DMS 273 treated with DMSO at 0.1 percent for 48 hours (cell line): Measurements from ENCODE around the gene SPATA31C2.
"Not testable (repeated sequence)": the region's sequence is repeated elsewhere in the genome, so short reads cannot be mapped to it uniquely, and the experiment has no call there.

Experiments used
- DNase-seq: peaks from one replicate; lab custom pipeline; 2025; lab: John Stamatoyannopoulos, UW

The SPATA31C2 gene

DNA sequence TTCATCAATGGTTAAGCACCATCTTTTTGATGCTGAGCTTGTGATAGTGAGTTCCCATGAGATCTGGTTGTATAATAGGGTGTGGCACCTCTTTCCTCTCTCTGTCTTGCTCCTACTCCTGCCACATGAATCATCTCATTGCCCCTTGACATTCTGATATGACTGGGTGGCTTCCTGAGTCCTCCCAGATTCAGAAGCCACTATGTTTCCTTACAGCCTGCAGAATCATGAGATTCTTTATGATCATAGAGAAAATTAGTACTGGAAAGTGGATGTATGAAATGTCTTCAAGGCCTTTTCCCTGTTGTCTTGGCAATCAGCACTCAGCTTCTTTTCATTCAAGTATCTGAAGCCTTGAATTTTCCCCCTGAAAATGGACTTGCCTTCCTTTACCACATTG lies 14.9 kb downstream of the SPATA31C2 start:
- DNase-seq: not testable (repeated sequence)

DNA sequence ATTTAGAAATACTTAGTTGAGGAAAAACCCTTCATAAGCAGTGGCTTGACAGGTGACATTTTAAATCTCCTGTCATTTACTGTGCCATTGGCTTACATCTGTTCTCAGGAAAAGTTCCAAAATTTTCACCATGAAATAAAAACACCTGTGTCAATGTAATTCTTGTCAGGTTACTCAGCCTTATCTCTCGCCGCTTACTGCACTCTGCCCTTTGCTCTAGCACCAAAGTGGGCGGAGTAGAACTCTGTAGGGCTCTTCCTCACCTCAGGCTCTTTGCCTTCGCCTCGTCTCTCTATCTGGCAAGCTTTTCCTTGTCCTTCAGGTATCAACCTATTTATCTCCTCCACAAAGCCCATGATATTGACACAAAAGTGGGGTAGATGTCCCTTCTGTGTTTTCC lies 20.2 kb downstream of the SPATA31C2 start:
- not testable (repeated sequence) for DNase-seq

DNA sequence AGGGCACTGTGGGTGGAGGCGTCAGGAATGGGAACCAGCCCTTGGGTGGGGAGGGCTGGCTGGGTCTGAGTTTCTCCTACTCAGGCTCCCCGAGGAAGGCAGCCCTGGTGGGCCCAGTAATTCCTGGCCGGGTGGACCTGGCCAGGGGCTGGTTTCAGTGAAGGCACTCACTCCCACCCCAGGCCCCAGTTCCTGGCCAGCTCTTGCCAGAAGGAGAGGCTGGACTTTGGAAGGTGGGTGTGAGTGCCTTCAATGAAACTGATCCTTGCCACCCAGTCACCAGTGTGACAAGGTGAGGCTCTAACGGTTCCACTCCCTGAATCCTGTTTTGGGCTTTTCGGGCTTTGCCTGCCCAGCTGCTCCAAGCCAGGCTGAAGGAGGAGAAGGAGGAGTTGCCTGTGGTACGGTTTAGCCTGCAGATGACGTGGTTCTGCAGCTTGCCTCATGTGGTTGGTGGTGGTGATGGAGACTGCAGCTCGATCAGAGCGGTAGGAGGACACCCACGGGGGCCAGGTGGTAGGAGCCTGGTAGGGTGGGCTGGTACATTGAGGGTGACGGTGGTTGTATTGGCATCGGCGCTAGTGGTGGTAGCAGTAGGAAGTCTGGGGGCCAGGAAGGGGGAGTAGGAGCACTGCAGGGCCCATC lies 23.2 kb downstream of the SPATA31C2 start:
- DNase-seq: not testable (repeated sequence)

DNA sequence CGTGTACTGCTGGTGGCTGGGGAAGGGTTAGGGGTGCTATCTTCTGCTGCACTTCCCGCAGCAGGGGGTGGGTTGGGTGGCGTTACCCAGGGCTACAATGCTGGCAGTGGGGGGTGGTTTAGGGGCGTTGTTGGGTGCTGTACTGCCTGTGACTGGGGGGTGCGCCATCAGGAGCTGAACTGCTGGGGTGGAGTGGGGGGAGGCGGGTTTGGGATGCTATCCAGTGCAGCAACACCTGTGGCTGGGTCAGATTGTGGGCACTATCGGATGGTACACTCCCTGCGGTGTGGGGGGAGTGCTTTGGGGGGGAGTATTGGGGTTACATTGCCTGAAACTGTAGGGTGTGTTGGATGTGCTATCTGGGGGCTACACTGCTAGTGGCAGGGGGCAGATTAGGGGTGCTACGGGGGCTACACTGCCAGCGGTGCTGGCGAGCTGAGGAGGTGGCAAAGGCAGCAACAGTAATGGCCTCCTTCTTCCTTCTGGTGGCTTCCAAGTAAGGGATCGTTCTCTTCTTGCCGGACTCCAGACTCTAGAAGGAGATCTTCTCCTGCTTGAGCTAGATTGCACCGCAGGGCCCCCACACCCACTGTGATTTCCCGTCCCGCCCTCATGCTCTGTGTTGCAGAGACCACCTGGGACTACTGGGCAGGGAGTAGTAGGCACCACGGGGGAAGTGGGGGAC lies 23.9 kb downstream of the SPATA31C2 start:
- DNase-seq: not testable (repeated sequence)

DNA sequence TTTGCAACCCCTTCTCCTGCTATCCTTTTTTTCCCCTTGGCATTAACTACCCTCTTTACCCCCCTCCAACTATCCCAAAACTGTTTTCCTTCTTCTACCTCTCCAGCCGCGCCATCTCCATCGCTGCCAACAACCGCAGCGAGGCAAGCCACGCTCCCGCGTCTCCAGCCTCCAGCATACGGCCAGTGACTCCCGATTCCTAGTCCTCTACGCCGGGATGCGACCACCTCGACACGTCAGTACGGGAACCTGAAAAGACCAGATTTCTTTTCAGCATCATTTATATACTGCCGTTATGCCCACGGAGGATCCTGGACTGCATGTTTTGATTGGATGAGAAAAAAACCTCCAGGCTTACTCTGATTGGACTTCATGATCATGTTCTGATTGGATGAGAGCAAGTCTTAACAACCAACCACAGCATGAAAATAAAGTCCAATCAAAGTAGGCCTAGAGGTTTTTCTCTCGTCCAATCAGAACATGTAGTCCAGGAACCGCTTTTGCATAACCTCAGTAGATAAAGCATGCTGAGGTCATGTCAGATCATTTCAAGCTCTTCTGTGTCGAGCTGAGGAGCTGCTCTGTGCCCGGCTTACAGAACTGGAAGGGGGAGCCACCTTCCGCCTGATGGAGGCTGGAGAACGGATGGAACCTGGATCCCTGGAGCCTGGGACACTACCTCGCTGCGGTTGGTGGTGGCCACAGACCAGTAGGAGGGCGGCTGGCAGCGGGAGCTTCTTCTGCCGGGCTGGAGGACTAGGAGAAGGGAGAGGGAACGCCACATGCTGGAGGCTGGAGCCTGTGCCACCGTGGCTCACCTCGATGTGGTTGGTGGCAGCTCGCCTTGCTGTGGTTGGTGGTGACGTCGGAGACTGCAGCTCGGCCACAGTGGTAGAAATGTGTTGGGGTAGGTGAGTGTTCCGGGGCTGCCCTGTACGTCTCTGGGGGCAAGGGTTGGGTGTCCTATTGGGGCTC lies 24.8 kb downstream of the SPATA31C2 start:
- DNase-seq: not testable (repeated sequence)

DNA sequence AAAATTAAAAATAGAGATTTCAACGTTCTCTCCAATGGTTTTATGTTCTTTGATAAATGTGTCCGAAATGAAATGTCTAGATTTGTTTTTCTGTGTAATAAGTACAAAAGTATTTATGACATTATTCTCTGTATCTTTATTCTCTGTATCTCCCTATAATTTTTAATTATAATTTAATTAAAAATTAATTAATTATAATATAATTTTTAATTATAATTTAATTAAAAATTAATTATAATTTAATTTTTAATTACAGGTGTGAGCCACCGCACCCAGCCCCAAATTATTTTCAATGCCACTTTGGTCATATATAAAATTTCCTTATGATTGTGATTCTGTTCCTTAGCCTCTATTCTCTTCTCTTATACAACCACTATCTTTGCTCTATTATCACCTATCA lies 28.2 kb downstream of the SPATA31C2 start:
- DNase-seq: no peak

DNA sequence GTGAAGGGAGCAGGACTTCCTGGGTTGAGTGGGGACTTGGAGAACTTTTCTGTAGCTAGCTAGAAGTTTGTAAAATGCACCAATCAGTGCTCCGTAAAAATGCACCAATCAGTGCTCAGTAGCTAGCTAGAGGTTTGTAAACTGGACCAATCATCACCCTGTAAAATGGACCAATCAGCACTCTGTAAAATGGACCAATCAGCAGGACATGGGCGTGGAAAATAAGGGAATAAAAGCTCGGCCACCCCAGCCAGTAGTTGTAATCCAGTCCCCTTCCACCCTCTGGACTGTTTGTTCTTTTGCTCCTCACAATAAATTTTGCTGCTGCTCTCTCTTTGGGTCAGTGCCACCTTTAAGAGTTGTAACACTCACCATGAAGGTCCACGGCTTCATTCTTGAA lies 29.5 kb downstream of the SPATA31C2 start:
- DNase-seq: no peak

DNA sequence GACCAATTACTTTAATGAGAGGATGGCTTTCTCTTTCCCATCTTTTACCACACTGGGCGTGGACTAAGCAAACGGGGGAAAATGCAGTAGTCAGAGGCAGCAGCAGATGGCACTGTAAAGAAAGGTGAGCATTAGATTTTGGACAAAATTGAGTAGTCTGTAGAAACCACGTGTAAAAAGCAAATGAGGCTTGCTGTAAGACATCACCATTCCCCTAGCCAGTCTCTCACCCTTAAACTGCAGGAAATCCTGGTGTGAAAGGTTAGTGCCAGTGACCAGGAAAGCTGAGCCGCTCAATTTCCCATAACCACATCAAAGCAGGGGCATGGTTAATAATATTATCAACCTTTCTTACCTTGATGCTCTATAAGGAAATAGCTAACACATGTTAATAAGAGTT lies 31.8 kb downstream of the SPATA31C2 start:
- DNase-seq: no peak

DNA sequence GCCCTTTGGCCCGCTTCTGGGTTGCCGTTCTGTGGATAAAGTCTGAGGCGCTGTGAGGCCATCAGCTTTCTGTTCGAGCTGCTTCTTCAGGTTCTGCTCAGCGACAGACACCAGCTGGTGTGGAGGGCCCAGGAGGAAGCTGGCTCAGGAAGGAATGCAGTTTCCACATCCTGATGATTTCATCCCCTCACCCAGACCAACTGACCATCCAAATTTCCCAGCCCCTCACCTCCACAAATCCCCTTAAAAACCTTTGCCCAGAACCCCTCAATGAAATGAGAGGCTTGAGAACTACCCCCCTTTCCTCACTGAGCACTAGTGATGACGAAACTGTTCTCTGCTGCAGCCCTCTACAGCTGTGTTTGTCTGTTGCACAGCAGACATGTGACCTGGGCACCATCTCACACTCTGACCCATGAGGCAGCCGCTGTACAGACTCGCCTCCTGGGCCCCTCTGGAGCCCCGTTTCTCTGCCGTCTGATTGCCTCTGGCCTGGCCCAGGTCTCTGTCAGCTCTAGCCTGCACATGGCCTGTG lies 45.4 kb downstream of the SPATA31C2 start:
- no peak for DNase-seq

DNA sequence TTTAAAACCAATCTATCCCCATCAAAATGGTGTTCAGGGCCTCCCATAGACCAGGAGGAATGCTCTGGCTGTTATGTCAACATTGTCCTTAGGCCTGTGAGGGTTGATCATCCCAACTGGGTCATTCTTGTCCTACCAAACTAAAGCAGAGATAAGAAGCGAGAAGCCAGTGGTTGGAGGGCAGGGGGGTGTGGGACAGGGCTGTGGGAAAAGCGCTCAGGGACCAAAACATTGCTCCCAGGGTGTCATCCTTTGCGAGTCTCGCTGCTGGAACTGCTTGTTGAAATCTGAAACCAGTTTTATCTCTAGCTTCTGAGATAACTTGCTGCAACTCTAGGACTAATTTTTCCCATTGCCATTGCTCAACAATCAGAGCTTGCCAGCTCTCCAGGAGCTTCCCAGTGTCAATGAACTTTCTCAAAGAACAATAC lies 48.1 kb downstream of the SPATA31C2 start:
- DNase-seq: no peak

DNA sequence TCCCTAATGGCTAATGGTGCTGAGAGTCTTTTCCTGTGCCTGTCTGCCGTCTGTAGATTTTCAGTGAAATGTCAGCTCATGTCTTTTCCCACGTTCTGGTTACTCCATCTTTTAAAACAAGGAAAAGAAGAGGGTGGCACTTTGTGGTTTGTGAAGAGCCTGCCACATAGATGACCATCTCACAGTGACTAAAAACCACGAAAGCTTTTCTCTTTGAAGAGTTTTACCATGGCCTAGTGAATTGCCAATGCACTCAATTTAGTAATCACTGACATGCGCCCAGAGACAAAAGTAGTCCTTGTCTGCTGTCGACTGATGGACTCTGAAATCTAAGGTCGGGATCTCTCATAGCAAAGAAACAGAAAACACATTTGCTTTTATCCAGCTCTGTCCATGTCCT lies 50.4 kb downstream of the SPATA31C2 start:
- no peak for DNase-seq

DNA sequence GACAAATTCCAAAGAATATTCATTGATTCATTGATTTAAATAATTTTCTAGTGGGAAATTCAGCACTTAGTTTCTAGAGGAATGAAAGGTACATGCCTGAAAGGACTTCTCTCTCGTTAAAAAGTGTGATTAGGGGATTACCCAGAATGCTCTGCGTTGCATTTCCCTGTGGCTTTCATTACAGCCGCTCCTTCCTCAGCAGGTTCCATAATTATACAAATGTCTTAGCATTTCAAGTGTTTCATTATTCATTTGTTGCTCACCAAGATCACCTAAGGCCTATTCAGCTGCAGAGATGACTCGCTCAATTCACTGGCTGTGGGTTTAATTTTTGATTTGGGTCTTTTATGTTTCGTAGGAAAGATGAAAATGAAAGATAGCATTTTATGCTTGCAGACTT lies 52.8 kb downstream of the SPATA31C2 start:
- no peak for DNase-seq

DNA sequence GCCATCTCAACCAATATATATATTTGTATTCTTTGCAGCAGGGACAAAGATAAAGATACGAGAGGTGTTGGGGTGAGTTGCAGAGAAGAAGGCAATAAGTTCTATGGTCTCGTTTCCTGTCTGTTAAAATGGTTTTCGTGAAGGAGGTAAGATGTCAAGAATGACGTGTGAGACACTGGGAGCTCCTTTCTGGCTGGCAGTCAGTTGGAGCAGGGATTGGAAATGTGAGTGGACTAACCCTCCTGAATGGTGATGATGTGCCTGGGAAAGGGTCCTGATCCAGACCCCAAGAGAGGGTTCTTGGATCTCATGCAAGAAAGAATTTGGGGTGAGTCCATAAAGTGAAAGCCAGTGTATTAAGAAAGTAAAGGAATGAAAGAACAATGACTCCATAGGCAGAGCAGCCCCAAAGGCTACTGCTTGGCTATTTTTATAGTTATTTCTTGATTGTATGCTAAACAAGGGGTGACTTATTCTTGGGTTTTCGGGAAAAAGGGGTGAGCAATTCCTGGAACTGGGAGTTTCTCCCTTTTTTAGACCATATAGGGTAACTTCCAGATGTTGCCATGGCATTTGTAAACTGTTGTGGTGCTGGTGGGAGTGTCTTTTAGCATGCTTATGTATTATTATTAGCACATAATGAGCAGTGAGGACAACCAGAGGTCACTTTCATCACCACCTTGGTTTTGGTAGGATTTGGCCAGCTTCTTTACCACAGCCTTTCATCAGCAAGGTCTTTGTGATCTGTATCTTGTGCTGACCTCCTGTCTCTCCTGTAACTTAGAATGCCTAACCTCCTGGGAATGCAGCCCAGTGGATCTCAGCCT lies 53.7 kb downstream of the SPATA31C2 start:
- DNase-seq: no peak
